HepG2 (cell line): ENCODE results near the gene TKTL1. TPM values are rescaled to one million over a fixed set of nuclear protein-coding genes. Genes with fewer than 3 reads are reported as not detected.

ENCODE experiments used
- ATAC-seq: fragments of 200-7000 bp; cut with Tn5 transposase; 3 replicates; pipeline ENCODE4 v1.9.1; 2020; ENCODE audit warnings: mild to moderate bottlenecking, moderate library complexity
- BruUV-seq: library from RNA; stranded (reverse); fragments of 400-500 nt; replicated peaks from 2 replicates; lab custom pipeline; 2021; lab: Mats Ljungman, UMichigan
- CTCF ChIA-PET: fragments of 300-600 bp; formaldehyde crosslinking; extraction: SDS; loops from one replicate; lab custom pipeline; 2021; ENCODE audit warnings: low total read pairs, inconsistent platforms, low intra/inter-chr PET ratio; lab: Yijun Ruan, JAX
- POLR2A ChIA-PET: fragments of 350-600 bp; sonication (Branson Sonifier 250); formaldehyde crosslinking; loops from one replicate; lab custom pipeline; 2020; ENCODE audit warnings: antibody characterized with exemption, inconsistent platforms; lab: Yijun Ruan, JAX
- DNase-seq: peaks from one replicate; pipeline ENCODE4 v3.0.0-alpha.2; 2015; ENCODE audit warnings: low spot score
- FAIRE-seq: peaks from 3 replicates; lab custom pipeline; 2011; peaks lifted over from hg19 to GRCh38; lab: Jason Lieb, UNC
- H2AFZ ChIP-seq: one replicate; pipeline ENCODE4 v1.6.1; 2011; ENCODE audit warnings: low read length, inconsistent platforms
- H3K27ac ChIP-seq: fragments of 300-600 bp; 3 replicates; pipeline ENCODE4 v1.8.0; 2011; ENCODE audit warnings: mixed run types, mild to moderate bottlenecking, mixed read lengths, low read length, inconsistent platforms; ENCODE audit not compliant: insufficient read depth; ENCODE audit errors: extremely low read length
- H3K27me3 ChIP-seq, 2 experiments: fragments of 200-600 bp in 1 of 2; 2 replicates in 1 of 2; 3 replicates in 1 of 2; pipeline versions ENCODE4 v1.6.0 to v1.8.0; 2011; ENCODE audit warnings: low read length in 2 of 2, mild to moderate bottlenecking in 2 of 2, moderate library complexity in 2 of 2, inconsistent platforms in 1 of 2; ENCODE audit not compliant: insufficient read depth in 2 of 2, control insufficient read depth in 1 of 2
- H3K36me3 ChIP-seq, 2 experiments: fragments of 200-600 bp in 1 of 2; replicated peaks in 1 of 2; 2 replicates in 1 of 2; 3 replicates in 1 of 2; pipeline versions ENCODE4 v1.5.1 to v1.8.0; 2011; ENCODE audit warnings: low read length in 2 of 2, inconsistent platforms in 1 of 2; ENCODE audit not compliant: insufficient read depth in 2 of 2, control insufficient read depth in 1 of 2
- H3K4me1 ChIP-seq: 2 replicates; pipeline ENCODE4 v1.5.1; 2012; ENCODE audit warnings: low read length, inconsistent platforms; ENCODE audit not compliant: insufficient read depth
- H3K4me2 ChIP-seq: 2 replicates; pipeline ENCODE4 v1.6.0; 2011; ENCODE audit warnings: low read depth, low read length, inconsistent platforms
- H3K4me3 ChIP-seq, 3 experiments: fragments of 200-600 bp in 1 of 3; sonication (generic), shearing (Covaris generic) in 1 of 3; replicated peaks in 1 of 3; 2 replicates each; pipeline ENCODE4 v1.5.1; 2011 to 2016; ENCODE audit warnings: low read length in 3 of 3, inconsistent platforms in 2 of 3, low read depth in 2 of 3, mild to moderate bottlenecking in 2 of 3, control low read depth in 1 of 3, mixed read lengths in 1 of 3; ENCODE audit not compliant: insufficient read depth in 1 of 3
- H3K79me2 ChIP-seq: one replicate; pipeline ENCODE4 v1.6.1; 2011; ENCODE audit warnings: low read length, inconsistent platforms; ENCODE audit not compliant: insufficient read depth
- H3K9ac ChIP-seq: 2 replicates; pipeline ENCODE4 v1.6.0; 2011; ENCODE audit warnings: mild to moderate bottlenecking, low read depth, low read length, inconsistent platforms; ENCODE audit not compliant: insufficient read depth
- H3K9me3 ChIP-seq: 2 replicates; pipeline ENCODE4 v1.5.1; 2012; ENCODE audit warnings: mild to moderate bottlenecking, low read length
- H4K20me1 ChIP-seq: 2 replicates; pipeline ENCODE4 v1.6.0; 2011; ENCODE audit warnings: inconsistent platforms, mild to moderate bottlenecking, low read length, moderate library complexity; ENCODE audit not compliant: insufficient read depth
- DMAP1 ChIP-seq: IDR thresholded peaks from 2 replicates; pipeline ENCODE4 v1.6.1; 2016
- GLI4 ChIP-seq: sonication (generic); formaldehyde crosslinking; IDR thresholded peaks from 2 replicates; pipeline ENCODE4 v1.5.1; 2020; ENCODE audit warnings: missing genetic modification reagents, mild to moderate bottlenecking, moderate library complexity, borderline replicate concordance
- NFE2L1 ChIP-seq: sonication (generic); formaldehyde crosslinking; IDR thresholded peaks from 2 replicates; pipeline ENCODE4 v1.4.0; 2020; ENCODE audit warnings: missing genetic modification reagents, mild to moderate bottlenecking, borderline replicate concordance
- ZBTB7B ChIP-seq: sonication (generic); formaldehyde crosslinking; IDR thresholded peaks from 2 replicates; pipeline ENCODE4 v1.4.0; 2020; ENCODE audit warnings: missing genetic modification reagents
- ZNF230 ChIP-seq: sonication (generic); formaldehyde crosslinking; IDR thresholded peaks from 2 replicates; pipeline ENCODE4 v1.4.0; 2020; ENCODE audit warnings: mild to moderate bottlenecking, missing genetic modification reagents
- ZNF572 ChIP-seq: sonication (generic); formaldehyde crosslinking; IDR thresholded peaks from 2 replicates; pipeline ENCODE4 v1.5.1; 2020; ENCODE audit warnings: mild to moderate bottlenecking, missing genetic modification reagents
- ZNF83 ChIP-seq: sonication (generic); formaldehyde crosslinking; IDR thresholded peaks from 2 replicates; pipeline ENCODE4 v1.4.0; 2020; ENCODE audit warnings: missing genetic modification reagents, mild to moderate bottlenecking, borderline replicate concordance
- WGBS: methylation state at CpG from one replicate; pipeline ENCODE4 v1.1.6; 2017; ENCODE audit warnings: low lambda C conversion rate; 5-methylcytosine and 5-hydroxymethylcytosine counted together
- in situ Hi-C: cut with HindIII; loops from 2 replicates; pipeline ENCODE4 v1.10.0; 2017; ENCODE audit warnings: low pct_unique_long_range_greater_than_20kb; ENCODE audit not compliant: extremely low pct_ligation_motif_present
- intact Hi-C: fragments of 100-400 bp; cut with micrococcal nuclease; formaldehyde crosslinking; loops from one replicate; pipeline ENCODE4 v1.10.0; 2022; ENCODE audit not compliant: unreplicated experiment
- polyA plus RNA-seq, 8 experiments: library from polyadenylated mRNA; depleted of rRNA in 3 of 8; stranded (reverse) in 7 of 8; unstranded in 1 of 8; fragments of >200 nt; fragmentation: Illumina TruSeq in 4 of 8; extraction: Trizol in 4 of 8; gene quantifications; 2 replicates each; pipeline versions ENCODE4 v1.2.1 to v1.2.3, GENCODE V29; 2011 to 2016; ENCODE audit warnings: low read depth in 4 of 8, missing spikeins in 1 of 8, mixed read lengths in 1 of 8; ENCODE audit not compliant: insufficient read depth in 1 of 8
- total RNA-seq, 5 experiments: library from RNA; depleted of rRNA; stranded (reverse); fragments of >200 nt; fragmentation: Illumina TruSeq; extraction: Trizol; gene quantifications; 2 replicates each; pipeline ENCODE4 v1.2.3, GENCODE V29; 2016; ENCODE audit warnings: low read depth in 1 of 5
- TF ChIP-seq, protein P1 (sequence below): sonication (generic); formaldehyde crosslinking; IDR thresholded peaks from 2 replicates; pipeline ENCODE4 v1.4.0; 2020; ENCODE audit warnings: missing genetic modification reagents

TKTL1 gene
- total and polyA plus RNA-seq, 2 of the 13 experiments (the other 11 are each of a cell fraction or from before 2014, with no cell fraction given): not detected

DNA sequence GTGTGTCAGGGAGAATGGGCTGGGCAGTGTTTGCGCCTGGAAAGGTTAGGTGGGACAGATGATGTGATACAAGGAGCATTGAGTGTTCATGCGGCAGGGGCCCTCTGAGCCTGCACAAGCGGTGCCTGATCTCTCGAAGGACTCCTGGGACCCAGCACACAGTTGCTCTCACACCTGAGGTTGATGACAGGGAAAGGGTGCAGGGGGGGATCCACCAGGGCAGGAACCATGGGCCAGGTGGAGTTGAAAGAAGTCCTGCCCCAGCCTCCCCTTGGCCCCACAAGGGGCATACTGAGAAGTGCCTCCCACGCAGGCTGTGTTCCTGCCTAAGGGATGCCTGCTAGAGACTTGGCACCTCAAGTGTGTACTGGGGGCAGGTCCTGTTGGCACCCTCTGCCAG is 33.1 kb downstream of the TKTL1 start (continued):
- TF ChIP-seq ZBTB7B (CRISPR knock-in tag): no peak

DNA sequence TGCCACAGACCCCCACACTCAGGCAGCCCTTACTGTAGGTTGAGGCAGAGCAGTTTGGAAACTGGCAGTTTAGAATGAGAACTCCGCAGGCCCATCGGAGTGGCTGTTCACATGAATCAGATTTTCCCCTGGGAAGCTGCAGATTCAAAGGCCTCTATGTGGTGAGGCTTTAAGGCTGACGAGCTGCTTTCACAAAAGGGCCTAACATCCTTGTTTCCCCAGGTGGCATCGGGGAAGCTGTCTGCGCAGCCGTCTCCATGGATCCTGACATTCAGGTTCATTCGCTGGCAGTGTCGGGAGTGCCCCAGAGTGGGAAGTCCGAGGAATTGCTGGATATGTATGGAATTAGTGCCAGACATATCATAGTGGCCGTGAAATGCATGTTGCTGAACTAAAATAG is 33.7 kb downstream of the TKTL1 start:
- intact Hi-C loops: no loop called here
- Histone ChIP-seq H3K9ac (no peak overlapping the region), H3K27ac (no peak overlapping the region), H3K4me3 (no peak overlapping the region), H3K9me3 (no peaks in the 10 kb centered on the region), H3K27me3 (peaks cover 2 to 35% of the 10 kb centered on the region in 2 experiments; a peak in 4 of 5 replicates), H3K4me2 (no peak overlapping the region), H3K79me2 (no peaks in the 10 kb centered on the region), H2AFZ (no peak overlapping the region), H4K20me1 (no peaks in the 10 kb centered on the region), H3K4me1 (no peaks in the 10 kb centered on the region), H3K36me3 (no peaks in the 10 kb centered on the region)
- no TSS peak for BruUV-seq
- FAIRE-seq: no peak
- ChIA-PET CTCF (no interaction called here), POLR2A (no interaction called here)
- WGBS: 0% methylated on average over 1 of the region's 10 CpGs
- TF ChIP-seq ZNF83 (no peak), ZNF572 (no peak), ZNF230 (CRISPR knock-in tag) (no peak), NFE2L1 (no peak), GLI4 (CRISPR knock-in tag) (no peak), DMAP1 (no peak)
- TF ChIP-seq, protein P1, sequence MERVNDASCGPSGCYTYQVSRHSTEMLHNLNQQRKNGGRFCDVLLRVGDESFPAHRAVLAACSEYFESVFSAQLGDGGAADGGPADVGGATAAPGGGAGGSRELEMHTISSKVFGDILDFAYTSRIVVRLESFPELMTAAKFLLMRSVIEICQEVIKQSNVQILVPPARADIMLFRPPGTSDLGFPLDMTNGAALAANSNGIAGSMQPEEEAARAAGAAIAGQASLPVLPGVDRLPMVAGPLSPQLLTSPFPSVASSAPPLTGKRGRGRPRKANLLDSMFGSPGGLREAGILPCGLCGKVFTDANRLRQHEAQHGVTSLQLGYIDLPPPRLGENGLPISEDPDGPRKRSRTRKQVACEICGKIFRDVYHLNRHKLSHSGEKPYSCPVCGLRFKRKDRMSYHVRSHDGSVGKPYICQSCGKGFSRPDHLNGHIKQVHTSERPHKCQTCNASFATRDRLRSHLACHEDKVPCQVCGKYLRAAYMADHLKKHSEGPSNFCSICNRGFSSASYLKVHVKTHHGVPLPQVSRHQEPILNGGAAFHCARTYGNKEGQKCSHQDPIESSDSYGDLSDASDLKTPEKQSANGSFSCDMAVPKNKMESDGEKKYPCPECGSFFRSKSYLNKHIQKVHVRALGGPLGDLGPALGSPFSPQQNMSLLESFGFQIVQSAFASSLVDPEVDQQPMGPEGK (CRISPR knock-in tag): no peak
- DNase-seq: no peak
- ATAC-seq: no peak
- in situ Hi-C loops: no loop called here
